Measurements from ENCODE around the gene C2. TPM values are rescaled to one million over a fixed set of nuclear protein-coding genes. Genes with fewer than 3 reads are reported as not detected.

The C2 gene
- total RNA-seq, 1 experiment from 2014 or later = 0.66 TPM

DNA sequence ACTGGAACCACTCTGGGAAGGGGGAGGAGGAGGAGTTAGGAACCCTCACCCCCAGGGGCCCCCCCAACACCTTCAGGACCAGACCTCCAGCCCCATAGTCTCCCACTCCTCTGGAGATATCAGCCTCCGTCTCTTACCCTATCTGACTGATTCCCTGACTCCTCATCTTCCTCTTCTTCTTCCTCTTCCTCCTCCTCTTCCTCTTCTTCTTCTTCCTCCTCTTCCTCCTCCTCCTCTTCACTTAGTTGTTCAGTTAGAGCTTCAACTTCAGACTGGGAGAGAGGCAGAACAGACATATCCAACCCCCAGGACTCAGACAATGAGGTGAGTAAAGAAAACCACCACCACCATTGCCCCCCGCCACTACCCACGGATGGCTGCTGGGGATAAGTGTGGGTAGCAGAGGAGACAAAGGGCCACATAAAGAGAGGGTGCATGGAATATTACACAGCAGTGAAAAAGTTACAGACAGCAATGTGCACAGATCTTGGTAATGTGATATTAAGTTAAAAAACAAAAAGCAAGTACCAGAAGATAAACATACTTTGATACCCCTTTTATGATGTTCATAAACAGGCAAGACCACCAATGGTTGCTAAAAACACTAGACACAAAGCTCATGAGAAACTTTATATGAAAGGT is 38.1 kb upstream of the C2 start:
- Mint-ChIP-seq H3K27ac (no peak overlapping the region), H3K27me3 (ENCODE audit: low read depth) (no peaks in the 10 kb centered on the region), H3K9me3 (no peaks in the 10 kb centered on the region), H3K4me3 (no peak overlapping the region), H3K4me1 (no peaks in the 10 kb centered on the region), H3K36me3 (ENCODE audit: insufficient read depth in 1 of 3, low read depth in 3 of 3) (peaks cover 61 to 95% (median 93%) of the 10 kb centered on the region in 3 experiments; a peak in 6 of 7 replicates)
- H3K27ac ChIP-seq (ENCODE audit: insufficient read length, low read depth, low read length) = no peak overlapping the region
- H2AFZ ChIP-seq (ENCODE audit: low read length) = no peak overlapping the region
- no peak overlapping the region for H3K14ac ChIP-seq (ENCODE audit: insufficient read depth, low read length)
- no peak overlapping the region for H3K9ac ChIP-seq (ENCODE audit: extremely low read depth, insufficient read length, low read length)
- H3K4me2 ChIP-seq (ENCODE audit: insufficient read depth, insufficient read length, low read length) = no peak overlapping the region
- H3K18ac ChIP-seq (ENCODE audit: insufficient read length, low read depth, low read length) = no peak overlapping the region
- H3K23me2 ChIP-seq (ENCODE audit: insufficient read length, low read depth, low read length, poor library complexity, severe bottlenecking) = no peaks in the 10 kb centered on the region
- no peak overlapping the region for H4K8ac ChIP-seq (replicated peaks; ENCODE audit: insufficient read length, low read depth, low read length)
- no CpG with 5 or more reads among the region's 3 CpGs for WGBS (ENCODE audit: extremely low coverage, insufficient read length, low lambda C conversion rate)
- H2AK5ac ChIP-seq (ENCODE audit: insufficient read length, low read length) = no peak overlapping the region
- H4K91ac ChIP-seq (ENCODE audit: insufficient read length, low read depth, low read length) = no peak overlapping the region
- no peak overlapping the region for H3T11ph ChIP-seq (ENCODE audit: low read length)
- no peak overlapping the region for H4K5ac ChIP-seq (ENCODE audit: insufficient read length, low read depth, low read length)
- H3K23ac ChIP-seq (ENCODE audit: insufficient read length, low read depth, low read length) = no peak overlapping the region
- no peaks in the 10 kb centered on the region for H3K27me3 ChIP-seq (ENCODE audit: insufficient read depth, low read length)
- H3K9me3 ChIP-seq (ENCODE audit: control insufficient read depth, low read depth, low read length) = no peaks in the 10 kb centered on the region
- H2BK5ac ChIP-seq (ENCODE audit: insufficient read length, low read length) = no peak overlapping the region
- H2BK12ac ChIP-seq (ENCODE audit: insufficient read length, low read depth, low read length) = no peak overlapping the region
- no peak overlapping the region for H2BK15ac ChIP-seq (ENCODE audit: low read depth, low read length)
- DNase-seq = no peak
- H2BK120ac ChIP-seq (ENCODE audit: low read depth, low read length, poor library complexity, severe bottlenecking) = no peak overlapping the region
- H2BK20ac ChIP-seq (ENCODE audit: low read depth, low read length, poor library complexity, severe bottlenecking) = no peak overlapping the region
- H3K79me2 ChIP-seq (ENCODE audit: insufficient read depth, low read length) = no peaks in the 10 kb centered on the region
- no peaks in the 10 kb centered on the region for H3K79me1 ChIP-seq (ENCODE audit: insufficient read depth, low read depth, low read length, poor library complexity, severe bottlenecking)
- H4K20me1 ChIP-seq (ENCODE audit: control insufficient read depth, insufficient read depth, insufficient read length) = no peaks in the 10 kb centered on the region
- H3K4ac ChIP-seq (ENCODE audit: low read depth, low read length) = no peak overlapping the region
- no peak overlapping the region for H3K56ac ChIP-seq (ENCODE audit: insufficient read length, low read depth, low read length)
- H3K4me1 ChIP-seq (ENCODE audit: insufficient read depth, low read length) = no peaks in the 10 kb centered on the region
- TF ChIP-seq, protein P1, sequence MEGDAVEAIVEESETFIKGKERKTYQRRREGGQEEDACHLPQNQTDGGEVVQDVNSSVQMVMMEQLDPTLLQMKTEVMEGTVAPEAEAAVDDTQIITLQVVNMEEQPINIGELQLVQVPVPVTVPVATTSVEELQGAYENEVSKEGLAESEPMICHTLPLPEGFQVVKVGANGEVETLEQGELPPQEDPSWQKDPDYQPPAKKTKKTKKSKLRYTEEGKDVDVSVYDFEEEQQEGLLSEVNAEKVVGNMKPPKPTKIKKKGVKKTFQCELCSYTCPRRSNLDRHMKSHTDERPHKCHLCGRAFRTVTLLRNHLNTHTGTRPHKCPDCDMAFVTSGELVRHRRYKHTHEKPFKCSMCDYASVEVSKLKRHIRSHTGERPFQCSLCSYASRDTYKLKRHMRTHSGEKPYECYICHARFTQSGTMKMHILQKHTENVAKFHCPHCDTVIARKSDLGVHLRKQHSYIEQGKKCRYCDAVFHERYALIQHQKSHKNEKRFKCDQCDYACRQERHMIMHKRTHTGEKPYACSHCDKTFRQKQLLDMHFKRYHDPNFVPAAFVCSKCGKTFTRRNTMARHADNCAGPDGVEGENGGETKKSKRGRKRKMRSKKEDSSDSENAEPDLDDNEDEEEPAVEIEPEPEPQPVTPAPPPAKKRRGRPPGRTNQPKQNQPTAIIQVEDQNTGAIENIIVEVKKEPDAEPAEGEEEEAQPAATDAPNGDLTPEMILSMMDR (conservative IDR thresholded peaks at IDR 0.05) = no peak

All from H9 (cell line).